DOHH2 (cell line): ENCODE measurements around the gene ABR.
"Not testable (repeated sequence)": the region's sequence is repeated elsewhere in the genome, so short reads cannot be mapped to it uniquely, and the experiment has no call there.

Source experiments
- H3F3A ChIP-seq: fragments of 200-600 bp; sonication (generic), shearing (Covaris generic); 2 replicates; pipeline ENCODE4 v1.6.0; 2016; ENCODE audit warnings: antibody characterized with exemption, mild to moderate bottlenecking; ENCODE audit not compliant: control insufficient read depth, insufficient read depth
- H3K27ac ChIP-seq: fragments of 200-600 bp; sonication (generic); 2 replicates; pipeline ENCODE4 v1.5.1; 2014; ENCODE audit warnings: low read depth, mild to moderate bottlenecking, low read length, moderate library complexity
- H3K27me3 ChIP-seq: fragments of 200-600 bp; sonication (generic); 2 replicates; pipeline ENCODE4 v1.6.1; 2014; ENCODE audit warnings: mild to moderate bottlenecking, low read length, mixed read lengths; ENCODE audit not compliant: control insufficient read depth
- H3K36me3 ChIP-seq: fragments of 200-600 bp; sonication (generic); 2 replicates; pipeline ENCODE4 v1.6.1; 2014; ENCODE audit warnings: mild to moderate bottlenecking, low read length, moderate library complexity, mixed read lengths; ENCODE audit not compliant: control insufficient read depth
- H3K4me1 ChIP-seq: fragments of 200-600 bp; sonication (generic); 2 replicates; pipeline ENCODE4 v1.6.1; 2014; ENCODE audit warnings: mild to moderate bottlenecking, low read length, mixed read lengths; ENCODE audit not compliant: control insufficient read depth
- H3K4me2 ChIP-seq: fragments of 200-600 bp; sonication (generic); 2 replicates; pipeline ENCODE4 v1.6.0; 2014; ENCODE audit warnings: mild to moderate bottlenecking, low read length, moderate library complexity
- H3K4me3 ChIP-seq: fragments of 200-600 bp; sonication (generic); 2 replicates; pipeline ENCODE4 v1.5.1; 2014; ENCODE audit warnings: mild to moderate bottlenecking, low read length, mixed read lengths
- H3K79me2 ChIP-seq: fragments of 200-600 bp; sonication (generic); 2 replicates; pipeline ENCODE4 v1.6.1; 2014; ENCODE audit warnings: mild to moderate bottlenecking, low read length, mixed read lengths; ENCODE audit not compliant: control insufficient read depth
- H3K9me2 ChIP-seq: fragments of 200-600 bp; sonication (generic); replicated peaks from 2 replicates; pipeline ENCODE4 v1.6.1; 2014; ENCODE audit warnings: mild to moderate bottlenecking, low read length, mixed read lengths; ENCODE audit not compliant: control insufficient read depth
- H3K9me3 ChIP-seq: fragments of 200-600 bp; sonication (generic); 2 replicates; pipeline ENCODE4 v1.6.1; 2014; ENCODE audit warnings: antibody characterized with exemption, low read length, mixed read lengths; ENCODE audit not compliant: control insufficient read depth, insufficient read depth
- H4K20me1 ChIP-seq: fragments of 200-600 bp; sonication (generic); 2 replicates; pipeline ENCODE4 v1.6.0; 2014; ENCODE audit warnings: low read depth, mild to moderate bottlenecking, antibody characterized with exemption, low read length, moderate library complexity; ENCODE audit not compliant: control insufficient read depth, insufficient read depth
- CTCF ChIP-seq: fragments of 200-600 bp; sonication (generic); IDR thresholded peaks from one replicate; pipeline ENCODE4 v1.5.1; 2014; ENCODE audit warnings: antibody characterized with exemption, mild to moderate bottlenecking, low read depth, low read length; ENCODE audit not compliant: poor library complexity, severe bottlenecking
- EZH2phosphoT487 ChIP-seq: fragments of 200-600 bp; sonication (generic); IDR thresholded peaks from 2 replicates; pipeline ENCODE4 v1.6.1; 2017; ENCODE audit warnings: borderline replicate concordance, mild to moderate bottlenecking, antibody characterized with exemption, low read length, moderate library complexity, mixed read lengths

Gene ABR

GRCh38 chr17:1123921-1124715 lies 55.7 kb downstream of the ABR start:
- H4K20me1 ChIP-seq = peaks cover 8% of the 10 kb centered on the region
- peak overlapping the region; percentile 66 for H3K4me2 ChIP-seq
- peaks cover 12% of the 10 kb centered on the region; the same call in 1 of the 2 replicates for H3K9me3 ChIP-seq
- no peak for TF ChIP-seq CTCF
- TF ChIP-seq EZH2phosphoT487 = no peak
- peak overlapping the region; percentile 56 for H3K27ac ChIP-seq
- H3K9me2 ChIP-seq = no peaks in the 10 kb centered on the region
- H3K36me3 ChIP-seq = peaks cover 69% of the 10 kb centered on the region
- no peaks in the 10 kb centered on the region for H3K27me3 ChIP-seq
- H3K79me2 ChIP-seq = peaks cover 96% of the 10 kb centered on the region
- 0 out of 2 replicates have a peak, but pooled peaks cover 2% of the 10 kb centered on the region for H3F3A ChIP-seq
- H3K4me3 ChIP-seq = peak overlapping the region; percentile 37; the same call in 1 of the 2 replicates
- H3K4me1 ChIP-seq = peaks cover 30% of the 10 kb centered on the region

GRCh38 chr17:1123393-1123831 lies 56.4 kb downstream of the ABR start:
- Histone ChIP-seq H3K4me1 (peaks cover 30% of the 10 kb centered on the region), H3K27ac (peak overlapping the region; percentile 56), H3K27me3 (no peaks in the 10 kb centered on the region), H3K9me2 (no peaks in the 10 kb centered on the region), H3K9me3 (peaks cover 12% of the 10 kb centered on the region; the same call in 1 of the 2 replicates), H3K79me2 (peaks cover 89% of the 10 kb centered on the region), H3K4me3 (peak overlapping the region; percentile 37), H4K20me1 (peaks cover 8% of the 10 kb centered on the region), H3F3A (0 out of 2 replicates have a peak, but pooled peaks cover 2% of the 10 kb centered on the region), H3K4me2 (peak overlapping the region; percentile 66), H3K36me3 (peaks cover 69% of the 10 kb centered on the region)
- TF ChIP-seq CTCF (no peak), EZH2phosphoT487 (no peak)

GRCh38 chr17:1122533-1123392 lies 57.0 kb downstream of the ABR start:
- Histone ChIP-seq H3K4me3 (peak overlapping the region; percentile 37), H3K4me2 (peak overlapping the region; percentile 66), H3K9me3 (peaks cover 12% of the 10 kb centered on the region; the same call in 1 of the 2 replicates)

GRCh38 chr17:1121442-1121817 lies 58.4 kb downstream of the ABR start:
- H3K27me3 ChIP-seq, H3K4me2 ChIP-seq, H3K4me3 ChIP-seq, H3K9me2 ChIP-seq, H3F3A ChIP-seq, H3K27ac ChIP-seq, H4K20me1 ChIP-seq: not testable (repeated sequence)
- Histone ChIP-seq H3K9me3 (peaks cover 12% of the 10 kb centered on the region; the same call in 1 of the 2 replicates), H3K79me2 (peaks cover 74% of the 10 kb centered on the region), H3K36me3 (peaks cover 56% of the 10 kb centered on the region), H3K4me1 (peaks cover 30% of the 10 kb centered on the region)

More at GRCh38 chr17:1122533-1123392, 57.0 kb downstream of the ABR start:
- Histone ChIP-seq H3K36me3 (peaks cover 65% of the 10 kb centered on the region), H4K20me1 (peaks cover 8% of the 10 kb centered on the region; the same call in 1 of the 2 replicates), H3K4me1 (peaks cover 30% of the 10 kb centered on the region), H3K27ac (peak overlapping the region; percentile 56), H3F3A (no peaks in the 10 kb centered on the region), H3K27me3 (no peaks in the 10 kb centered on the region), H3K9me2 (no peaks in the 10 kb centered on the region), H3K79me2 (peaks cover 82% of the 10 kb centered on the region)
- TF ChIP-seq CTCF (peak; percentile 79), EZH2phosphoT487 (no peak)
